HG03060 (cell line): ENCODE data around the gene MOB3A.
"Not testable (repeated sequence)": the region's sequence is repeated elsewhere in the genome, so short reads cannot be mapped to it uniquely, and the experiment has no call there.

Source experiments
- ATAC-seq: cut with Tn5 transposase; IDR thresholded peaks from one replicate; pipeline ENCODE4 v1.9.1; 2021; ENCODE audit warnings: low read depth, moderate number of reproducible peaks; ENCODE audit not compliant: unreplicated experiment

Gene MOB3A

DNA sequence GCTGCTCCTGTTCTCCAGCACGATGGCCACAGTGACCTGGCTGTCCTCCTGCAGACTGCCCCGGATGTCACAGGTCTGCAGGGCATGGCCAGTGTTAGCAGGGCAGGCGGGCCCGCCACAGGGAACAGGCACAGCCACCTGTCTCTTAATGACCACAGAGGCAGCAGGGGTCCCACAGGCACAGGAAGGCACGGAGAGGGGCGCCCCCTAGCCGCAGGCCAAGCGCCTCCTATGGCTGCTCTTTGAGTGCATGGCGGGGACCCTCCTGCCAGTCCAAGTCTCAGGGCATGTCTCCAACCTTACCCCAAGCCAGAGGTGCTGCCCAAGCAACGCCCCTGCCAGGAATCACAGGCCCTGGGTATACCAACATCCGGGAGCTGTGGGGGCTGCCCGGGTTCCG, 14.7 kb upstream of the MOB3A start:
- ATAC-seq = no peak

GRCh38 chr19:2109046-2109864, 13.1 kb upstream of the MOB3A start:
- no peak for ATAC-seq

- ATAC-seq = no peak
Observed at GRCh38 chr19:2108251-2109016, 12.3 kb upstream of the MOB3A start.

DNA sequence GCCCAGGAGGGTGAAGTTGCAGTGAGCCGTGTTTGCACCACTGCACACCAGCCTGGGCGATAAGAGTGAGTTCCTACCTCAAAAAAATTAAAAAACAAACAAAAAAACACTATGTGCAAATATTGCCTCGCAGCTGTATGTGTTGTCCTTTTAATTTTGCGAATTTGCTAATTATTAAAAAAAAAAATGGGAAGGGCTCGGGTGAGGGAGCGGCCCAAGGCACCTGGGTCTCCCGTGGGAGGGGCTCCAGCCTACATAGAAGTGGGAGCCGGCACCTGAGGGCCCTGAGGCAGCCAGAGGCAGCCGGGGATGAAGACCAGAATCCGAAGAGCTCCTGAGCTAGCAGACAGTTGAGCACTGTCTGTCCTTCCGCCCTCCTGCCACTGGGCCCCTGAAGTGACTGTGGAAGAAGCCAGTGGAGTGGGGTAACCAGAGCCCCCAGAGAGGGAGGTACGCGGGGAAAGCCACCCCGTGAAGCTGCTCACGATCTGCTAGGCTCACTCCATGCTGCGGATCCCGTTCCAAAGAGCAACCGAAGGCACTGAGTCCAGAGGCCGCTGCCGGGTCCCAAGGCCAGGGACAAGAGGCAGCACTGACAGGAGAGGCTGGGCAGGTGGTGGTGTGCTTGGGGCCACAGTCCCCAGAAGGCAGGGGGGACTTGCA, 7.0 kb upstream of the MOB3A start:
- no peak for ATAC-seq

DNA sequence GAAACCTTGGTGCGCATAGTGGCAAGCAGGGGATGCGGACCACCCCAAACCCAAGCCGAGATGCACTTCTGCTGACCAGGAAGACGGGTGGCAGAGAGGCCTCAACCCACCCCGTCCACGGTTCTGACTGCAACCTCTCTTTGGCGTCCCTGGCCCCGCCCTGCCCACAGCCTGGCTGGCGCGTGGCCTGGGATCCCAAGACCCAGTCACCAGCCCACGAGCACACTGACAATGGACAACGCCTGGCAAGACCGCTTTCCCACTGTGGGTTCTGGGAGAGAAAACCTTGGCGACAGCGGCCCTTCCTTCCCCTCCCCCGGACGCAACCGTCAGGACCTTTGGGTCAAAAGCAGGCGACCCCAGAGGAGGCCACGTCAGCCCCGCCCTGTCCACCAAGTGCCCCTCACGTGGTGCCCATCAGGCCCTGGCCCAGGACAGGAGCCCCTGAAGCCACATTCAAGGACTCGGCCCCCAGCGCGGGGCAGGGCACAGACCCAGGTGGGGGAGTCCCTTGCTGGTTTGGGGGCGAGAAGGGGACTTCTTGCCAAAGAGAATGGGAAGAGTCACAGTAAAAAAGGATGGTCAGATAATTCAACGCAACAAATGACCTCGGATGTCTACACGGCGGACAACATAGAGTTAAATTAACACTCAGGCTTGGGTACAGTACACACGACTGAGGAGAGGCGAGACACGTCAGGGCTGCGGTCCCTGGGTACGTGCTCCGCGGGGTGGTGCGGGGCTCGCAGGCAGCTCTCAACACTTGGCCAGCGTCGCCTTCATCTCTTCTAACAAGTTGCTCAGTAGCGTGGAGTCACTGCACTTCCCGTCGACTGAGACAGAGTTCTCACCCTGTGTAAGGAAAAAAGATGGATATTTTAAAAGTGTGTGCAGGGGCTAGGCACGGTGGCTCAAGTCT, 5.5 kb upstream of the MOB3A start:
- no peak for ATAC-seq

- no peak for ATAC-seq
Observed at GRCh38 chr19:2100719-2101061, 4.6 kb upstream of the MOB3A start.

- ATAC-seq = no peak
Observed at GRCh38 chr19:2099937-2100718, 4.0 kb upstream of the MOB3A start.

DNA sequence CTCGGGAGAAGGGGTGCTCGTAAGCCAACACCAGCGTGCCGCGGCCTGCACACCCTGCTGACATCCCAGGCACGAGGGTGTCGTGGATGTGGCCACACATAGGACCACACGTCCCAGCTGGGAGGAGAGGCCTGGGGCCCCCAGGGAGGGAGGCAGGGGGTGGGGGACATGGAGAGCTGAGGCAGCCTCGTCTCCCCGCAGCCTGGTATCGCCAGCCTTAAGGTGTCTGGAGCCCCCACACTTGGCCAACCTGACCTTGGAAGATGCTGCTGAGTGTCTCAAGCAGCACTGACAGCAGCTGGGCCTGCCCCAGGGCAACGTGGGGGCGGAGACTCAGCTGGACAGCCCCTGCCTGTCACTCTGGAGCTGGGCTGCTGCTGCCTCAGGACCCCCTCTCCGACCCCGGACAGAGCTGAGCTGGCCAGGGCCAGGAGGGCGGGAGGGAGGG, 3.0 kb upstream of the MOB3A start:
- ATAC-seq = no peak

DNA sequence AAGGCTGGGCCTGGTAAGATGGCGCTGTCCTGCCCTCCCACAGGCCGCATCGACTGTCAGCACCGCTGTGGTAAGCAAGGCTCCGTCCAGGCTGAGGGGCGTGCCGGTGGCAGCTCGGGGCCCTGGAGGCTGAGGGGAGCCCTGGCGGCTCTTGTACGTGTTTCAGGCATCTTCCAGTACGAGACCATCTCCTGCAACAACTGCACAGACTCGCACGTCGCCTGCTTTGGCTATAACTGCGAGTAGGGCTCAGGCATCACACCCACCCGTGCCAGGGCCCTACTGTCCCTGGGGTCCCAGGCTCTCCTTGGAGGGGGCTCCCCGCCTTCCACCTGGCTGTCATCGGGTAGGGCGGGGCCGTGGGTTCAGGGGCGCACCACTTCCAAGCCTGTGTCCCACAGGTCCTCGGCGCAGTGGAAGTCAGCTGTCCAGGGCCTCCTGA, 1.8 kb upstream of the MOB3A start:
- no peak for ATAC-seq

DNA sequence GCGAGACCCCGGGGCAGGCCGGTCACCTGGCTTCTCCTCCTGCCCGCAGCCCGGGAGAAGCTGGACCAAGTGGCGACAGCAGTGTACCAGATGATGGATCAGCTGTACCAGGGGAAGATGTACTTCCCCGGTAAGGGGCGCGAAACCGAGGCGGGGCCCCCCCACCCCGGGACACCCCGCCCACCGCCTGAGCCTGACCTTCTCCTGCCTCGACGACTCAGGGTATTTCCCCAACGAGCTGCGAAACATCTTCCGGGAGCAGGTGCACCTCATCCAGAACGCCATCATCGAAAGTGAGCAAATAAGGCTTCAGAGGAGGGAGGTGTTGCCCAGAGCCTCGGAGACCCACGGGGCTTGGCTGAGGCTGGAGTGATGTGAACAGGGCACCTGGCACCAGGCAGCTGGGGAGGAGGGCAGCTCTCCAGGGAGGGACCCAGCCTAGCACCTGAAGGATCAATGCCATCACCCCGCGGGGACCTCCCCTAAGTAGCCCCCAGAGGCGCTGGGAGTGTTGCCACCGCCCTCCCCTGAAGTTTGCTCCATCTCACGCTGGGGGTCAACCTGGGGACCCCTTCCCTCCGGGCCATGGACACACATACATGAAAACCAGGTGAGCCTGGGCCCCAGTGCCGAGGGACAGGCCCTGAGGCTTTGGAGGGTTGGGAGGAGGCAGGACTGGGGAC, 1.2 kb upstream of the MOB3A start:
- ATAC-seq = no peak

DNA sequence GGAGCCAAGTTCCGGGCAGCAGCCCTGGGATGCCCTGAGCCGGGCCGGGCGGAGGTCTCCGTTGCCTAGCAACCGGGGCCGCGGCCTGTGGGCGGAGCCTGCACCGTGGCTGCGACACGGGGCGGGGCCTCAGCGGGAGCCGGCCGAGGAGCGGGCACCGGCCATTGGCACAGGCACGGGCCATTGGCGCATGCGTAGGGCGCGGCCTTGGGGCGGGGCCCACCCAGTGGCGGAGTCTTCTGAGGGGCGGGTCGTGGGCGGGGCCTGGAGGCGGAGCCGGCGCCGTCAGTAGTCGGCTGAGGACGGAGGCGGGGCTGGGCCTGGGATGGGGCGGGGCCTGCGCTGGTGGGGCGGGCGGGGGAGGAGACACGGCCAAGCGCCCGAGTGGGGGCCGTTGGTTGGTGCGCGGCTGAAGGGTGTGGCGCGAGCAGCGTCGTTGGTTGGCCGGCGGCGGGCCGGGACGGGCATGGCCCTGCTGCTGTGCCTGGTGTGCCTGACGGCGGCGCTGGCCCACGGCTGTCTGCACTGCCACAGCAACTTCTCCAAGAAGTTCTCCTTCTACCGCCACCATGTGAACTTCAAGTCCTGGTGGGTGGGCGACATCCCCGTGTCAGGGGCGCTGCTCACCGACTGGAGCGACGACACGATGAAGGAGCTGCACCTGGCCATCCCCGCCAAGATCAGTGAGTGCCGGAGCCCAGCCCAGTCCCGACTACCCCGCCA, 515 bp upstream of the MOB3A start, which contains the start of gene IZUMO4:
Gene IZUMO4 (plus strand): TSS at position 436 of the 723 bp plus-strand sequence. CDS start 31 bp downstream, at position 467.
- peak; percentile 40 for ATAC-seq

- ATAC-seq = not testable (repeated sequence)
Observed at GRCh38 chr19:2091926-2092525, 4.1 kb downstream of the MOB3A start.

- no peak for ATAC-seq
Observed at GRCh38 chr19:2089727-2090053, 6.4 kb downstream of the MOB3A start.

- no peak for ATAC-seq
Observed at GRCh38 chr19:2089001-2089711, 7.0 kb downstream of the MOB3A start.

GRCh38 chr19:2087621-2088100, 8.5 kb downstream of the MOB3A start:
- no peak for ATAC-seq

GRCh38 chr19:2086695-2087620, 9.2 kb downstream of the MOB3A start:
- not testable (repeated sequence) for ATAC-seq
